ENCODE results near the gene SP5.

DNA sequence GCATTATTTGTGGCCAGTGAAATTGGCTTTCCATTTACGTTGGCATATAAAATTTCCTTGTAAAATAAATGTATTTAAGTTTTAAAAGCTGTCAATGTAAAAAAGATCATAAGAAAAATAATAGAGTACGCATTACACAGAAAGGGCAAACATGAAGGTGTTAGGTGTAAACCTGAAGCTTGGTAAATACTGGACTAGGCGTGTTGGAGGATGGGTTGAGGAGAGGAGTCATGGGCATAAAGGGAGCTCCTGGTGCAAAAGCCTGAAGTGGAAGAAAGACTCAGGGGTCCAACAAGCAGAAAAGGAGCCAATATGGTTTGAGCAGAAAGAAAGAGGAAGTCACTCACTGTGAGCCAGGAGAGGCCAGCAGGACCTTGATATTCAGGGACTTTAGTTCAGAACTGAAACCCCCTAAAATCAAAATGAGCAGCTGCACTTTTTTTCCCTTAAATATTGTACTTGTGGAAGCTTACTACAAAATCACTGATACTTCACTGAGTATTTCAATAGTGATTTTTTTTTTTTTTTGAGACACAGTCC, 24.4 kb downstream of the SP5 start:
- TF ChIP-seq CTCF (IDR thresholded peaks at IDR 0.05 in 4 of 5, conservative IDR thresholded peaks at IDR 0.05 in 1 of 5) (no peak), POLR2A (IDR thresholded peaks at IDR 0.05) (no peak)

All from gastrocnemius medialis (tissue), 4 donors.